ENCODE measurements around the gene LRRFIP1. TPM values are rescaled to one million over a fixed set of nuclear protein-coding genes. Genes with fewer than 3 reads are reported as not detected.

LRRFIP1 gene
- total RNA-seq, 1 donor from 2014 or later: 37.1 TPM

- Mint-ChIP-seq H3K4me1 (peaks cover 69% of the 10 kb centered on the region), H3K9me3 (no peaks in the 10 kb centered on the region), H3K27ac (ENCODE audit: unreplicated experiment) (no peak overlapping the region)
These were observed 43.3 kb downstream of the LRRFIP1 start for GRCh38 chr2:237670641-237671040.

GRCh38 chr2:237671466-237672138 is 44.2 kb downstream of the LRRFIP1 start:
- no peak overlapping the region for H3K27ac Mint-ChIP-seq (ENCODE audit: unreplicated experiment)
- peaks cover 67% of the 10 kb centered on the region for H3K4me1 Mint-ChIP-seq
- H3K9me3 Mint-ChIP-seq: no peaks in the 10 kb centered on the region
- no peak for TF ChIP-seq CTCF (conservative IDR thresholded peaks at IDR 0.05)
- no peak for DNase-seq (ENCODE audit: low read depth, low spot score)
- peaks cover 6% of the 10 kb centered on the region for H3K36me3 Mint-ChIP-seq (ENCODE audit: low read depth)
- no peak overlapping the region for H3K4me3 Mint-ChIP-seq
- H3K27me3 Mint-ChIP-seq (ENCODE audit: low read depth): no peaks in the 10 kb centered on the region

More at GRCh38 chr2:237670641-237671040, 43.3 kb downstream of the LRRFIP1 start:
- DNase-seq (ENCODE audit: low read depth, low spot score): no peak
- H3K36me3 Mint-ChIP-seq (ENCODE audit: low read depth): peaks cover 6% of the 10 kb centered on the region
- TF ChIP-seq CTCF (conservative IDR thresholded peaks at IDR 0.05): no peak
- H3K27me3 Mint-ChIP-seq (ENCODE audit: low read depth): no peaks in the 10 kb centered on the region
- H3K4me3 Mint-ChIP-seq: no peak overlapping the region

GRCh38 chr2:237672731-237673129 is 45.3 kb downstream of the LRRFIP1 start:
- no peak for DNase-seq (ENCODE audit: low read depth, low spot score)

GRCh38 chr2:237673130-237674001 is 46.0 kb downstream of the LRRFIP1 start:
- Mint-ChIP-seq H3K9me3 (no peaks in the 10 kb centered on the region), H3K27ac (ENCODE audit: unreplicated experiment) (peak overlapping the region; percentile 73), H3K36me3 (ENCODE audit: low read depth) (no peaks in the 10 kb centered on the region), H3K27me3 (ENCODE audit: low read depth) (no peaks in the 10 kb centered on the region), H3K4me3 (peak overlapping the region; percentile 31), H3K4me1 (peaks cover 58% of the 10 kb centered on the region)
- DNase-seq (ENCODE audit: low read depth, low spot score): no peak
- peak; percentile 67 for TF ChIP-seq CTCF (conservative IDR thresholded peaks at IDR 0.05)

More at GRCh38 chr2:237672731-237673129, 45.3 kb downstream of the LRRFIP1 start:
- Mint-ChIP-seq H3K4me1 (peaks cover 64% of the 10 kb centered on the region), H3K4me3 (no peak overlapping the region), H3K36me3 (ENCODE audit: low read depth) (peaks cover 2% of the 10 kb centered on the region), H3K27me3 (ENCODE audit: low read depth) (no peaks in the 10 kb centered on the region), H3K9me3 (no peaks in the 10 kb centered on the region), H3K27ac (ENCODE audit: unreplicated experiment) (peak overlapping the region; percentile 43)
- no peak for TF ChIP-seq CTCF (conservative IDR thresholded peaks at IDR 0.05)

DNA sequence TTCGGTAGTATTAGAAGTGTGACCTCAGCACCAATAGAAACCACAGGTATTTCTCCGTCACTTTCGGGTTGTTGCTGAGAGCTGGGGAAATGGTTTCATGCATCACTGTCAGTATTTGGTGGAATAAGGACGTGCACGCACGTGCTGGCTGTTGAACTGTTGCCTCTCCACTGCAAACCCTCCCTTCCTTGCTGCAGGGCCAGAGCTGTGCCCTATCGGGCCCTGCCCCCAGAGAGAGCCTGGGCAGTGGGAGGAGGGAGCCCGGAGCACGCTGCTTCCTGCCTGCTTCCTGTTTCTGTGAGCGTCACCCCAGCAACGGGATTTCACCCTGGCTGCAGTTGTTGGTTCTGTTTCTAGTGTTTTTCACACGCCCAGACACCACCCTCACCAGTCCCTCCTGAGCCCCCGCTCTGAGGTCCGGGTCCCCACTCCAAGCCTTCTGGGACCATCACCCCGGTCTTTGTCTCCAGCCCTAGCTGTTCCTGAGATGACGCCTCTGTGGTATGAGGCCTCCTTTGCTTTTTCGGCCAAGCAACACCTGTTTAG is 47.4 kb downstream of the LRRFIP1 start:
- Mint-ChIP-seq H3K4me1 (peaks cover 53% of the 10 kb centered on the region), H3K27ac (ENCODE audit: unreplicated experiment) (peak overlapping the region; percentile 75), H3K36me3 (ENCODE audit: low read depth) (no peaks in the 10 kb centered on the region), H3K27me3 (ENCODE audit: low read depth) (no peaks in the 10 kb centered on the region), H3K9me3 (no peaks in the 10 kb centered on the region), H3K4me3 (peak overlapping the region; percentile 76)
- DNase-seq (ENCODE audit: low read depth, low spot score): peak; percentile 49
- TF ChIP-seq CTCF (conservative IDR thresholded peaks at IDR 0.05): peak; percentile 5

All from neural crest cell (in vitro differentiated cells).